HG03520 (cell line): ENCODE results near the gene ATP5MC2.

ENCODE experiments used
- ATAC-seq: cut with Tn5 transposase; IDR thresholded peaks from one replicate; pipeline ENCODE4 v1.9.1; 2021; ENCODE audit warnings: mild to moderate bottlenecking, moderate library complexity; ENCODE audit not compliant: unreplicated experiment

The ATP5MC2 gene

DNA sequence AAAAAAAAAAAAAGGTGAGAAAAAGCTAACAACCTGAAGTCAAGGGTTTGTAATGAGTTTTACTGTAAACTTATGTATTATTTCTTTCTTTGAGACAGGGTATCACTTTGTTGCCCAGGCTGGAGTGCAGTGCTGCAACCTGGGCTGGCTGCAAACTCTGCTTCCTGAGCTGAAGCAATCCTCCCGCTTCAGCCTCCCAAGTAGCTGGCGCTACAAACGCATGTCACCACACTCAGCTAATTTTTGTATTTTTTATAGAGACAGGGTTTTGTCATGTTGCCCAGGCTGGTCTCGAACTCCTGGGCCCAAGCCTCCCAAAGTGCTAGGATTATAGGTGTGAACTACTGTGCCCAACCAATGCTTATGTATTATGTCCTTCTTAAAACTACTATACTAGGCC is 58.9 kb downstream of the ATP5MC2 start:
- no peak for ATAC-seq
